Cardiac fibroblast (primary cell): ENCODE measurements around the gene IGSF9B.
"Not testable (repeated sequence)": the region's sequence is repeated elsewhere in the genome, so short reads cannot be mapped to it uniquely, and the experiment has no call there.

Source experiments
- DNase-seq, 2 donors: peaks; one replicate each; pipeline versions ENCODE4 v3.0.0 to v3.0.0-alpha.2; 2010; ENCODE audit warnings: low read depth in 2 of 2
- H3K4me3 ChIP-seq, 2 donors: replicated peaks in 1 of 2; 1 replicate in 1 of 2; 2 replicates in 1 of 2; pipeline ENCODE4 v1.5.1; 2011; ENCODE audit warnings: low read depth in 2 of 2, low read length in 2 of 2, mild to moderate bottlenecking in 2 of 2, moderate library complexity in 1 of 2
- CTCF ChIP-seq: IDR thresholded peaks from one replicate; pipeline ENCODE4 v1.5.1; 2011; ENCODE audit warnings: low read depth, mild to moderate bottlenecking, low read length, inconsistent platforms

The IGSF9B gene

GRCh38 chr11:133956650-133957633, at the start of gene IGSF9B:
Gene IGSF9B (minus strand): TSS chr11:133956968. CDS start chr11:133956754, 214 bp downstream.
- peak within 1 kb of the TSS; percentile 41 to 51 for H3K4me3 ChIP-seq
- DNase-seq: peak; percentile 57 to 80
- no peak for TF ChIP-seq CTCF

GRCh38 chr11:134004496-134005172, 47.9 kb upstream of the IGSF9B start:
- TF ChIP-seq CTCF: no peak
- H3K4me3 ChIP-seq: no peak overlapping the region
- DNase-seq: peak in 1 of 2 donors; percentile 5

GRCh38 chr11:134003792-134004495, 47.2 kb upstream of the IGSF9B start:
- TF ChIP-seq CTCF: no peak
- H3K4me3 ChIP-seq: no peak overlapping the region
- no peak for DNase-seq

- not testable (repeated sequence) for H3K4me3 ChIP-seq, DNase-seq
Observed at GRCh38 chr11:134002819-134003218, 46.1 kb upstream of the IGSF9B start.

GRCh38 chr11:134002338-134002737, 45.6 kb upstream of the IGSF9B start:
- not testable (repeated sequence) for H3K4me3 ChIP-seq, DNase-seq

- DNase-seq: no peak
- no peak overlapping the region for H3K4me3 ChIP-seq
- no peak for TF ChIP-seq CTCF
Observed at GRCh38 chr11:134001596-134001995, 44.8 kb upstream of the IGSF9B start.

- TF ChIP-seq CTCF: no peak
- no peak overlapping the region for H3K4me3 ChIP-seq
- no peak for DNase-seq
Observed at GRCh38 chr11:134001088-134001487, 44.3 kb upstream of the IGSF9B start.
